AG09319 (cell line): ENCODE results near the gene HOXC10.

Experiments used
- DNase-seq: peaks from one replicate; pipeline ENCODE4 v3.0.0-alpha.2; 2010; ENCODE audit warnings: low read depth; ENCODE audit errors: extremely low read depth
- CTCF ChIP-seq: IDR thresholded peaks from 2 replicates; pipeline ENCODE4 v1.5.1; 2011; ENCODE audit warnings: low read depth, mild to moderate bottlenecking, inconsistent platforms, low read length, moderate library complexity

The HOXC10 gene

DNA sequence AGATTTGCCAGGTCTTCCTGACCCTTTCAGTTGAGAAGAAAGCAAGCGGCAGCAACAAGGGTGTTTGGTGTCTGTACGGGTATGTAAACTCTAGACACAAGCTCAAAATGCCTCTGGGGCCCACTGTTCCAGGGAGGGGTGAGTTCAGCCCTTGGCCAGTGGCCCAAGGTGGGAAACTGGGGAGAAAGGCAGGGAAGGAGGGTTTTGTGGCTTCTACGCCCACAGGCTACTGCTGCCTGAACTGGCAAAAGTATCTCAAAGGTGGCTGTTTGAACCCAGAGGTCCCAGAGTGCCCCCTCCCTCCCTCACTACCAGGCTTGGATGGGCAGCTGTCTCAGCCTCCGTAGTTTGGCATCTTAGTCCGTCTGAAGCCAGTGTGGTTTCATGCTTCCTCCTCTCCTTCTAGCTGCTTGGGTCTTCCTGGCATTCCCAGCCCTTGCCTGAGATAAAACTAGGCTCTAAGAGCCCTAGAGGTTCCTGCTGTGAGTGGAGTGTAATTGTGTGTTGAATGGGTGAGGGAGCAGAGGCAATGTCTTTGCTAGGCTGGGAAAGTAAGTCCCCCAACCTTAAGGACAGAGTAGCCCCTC lies 53.4 kb downstream of the HOXC10 start:
- no peak for DNase-seq
- no peak for TF ChIP-seq CTCF

DNA sequence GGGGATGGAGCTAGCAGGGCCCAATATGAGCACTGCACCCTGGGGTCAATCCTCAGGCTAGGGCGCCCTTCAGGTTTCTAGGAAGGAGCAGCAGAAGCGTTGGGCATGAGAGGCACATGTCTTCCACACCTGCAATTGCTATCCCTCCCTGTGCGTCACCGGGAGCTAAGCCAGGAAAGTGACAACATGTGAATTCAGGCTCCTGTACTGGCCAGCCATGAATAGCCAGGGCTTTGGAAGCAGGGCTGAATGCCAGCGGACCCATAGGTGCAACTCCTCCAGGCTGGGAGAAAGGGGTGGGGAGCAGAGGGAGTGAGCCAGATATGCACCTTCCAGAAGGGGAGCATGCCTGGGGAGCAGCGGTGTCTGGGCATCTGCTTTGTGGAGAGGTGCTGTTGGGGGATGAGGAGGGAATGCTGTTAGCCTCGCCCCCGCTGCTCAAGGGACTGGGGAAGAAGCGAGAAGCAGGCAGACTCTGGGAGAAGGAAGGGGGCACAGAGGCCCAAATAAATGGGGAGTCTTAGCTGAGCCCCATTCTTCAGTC lies 54.0 kb downstream of the HOXC10 start:
- TF ChIP-seq CTCF: no peak
- DNase-seq: no peak

GRCh38 chr12:54039417-54040147 lies 54.6 kb downstream of the HOXC10 start:
- DNase-seq: no peak
- no peak for TF ChIP-seq CTCF
